OCI-LY7 (cell line): ENCODE results near the gene IL17A.
"Not testable (repeated sequence)": the region's sequence is repeated elsewhere in the genome, so short reads cannot be mapped to it uniquely, and the experiment has no call there.

Experiments
- CTCF ChIP-seq: fragments of 200-600 bp; sonication (generic); conservative IDR thresholded peaks from 2 replicates; pipeline ENCODE4 v1.5.1; 2014; ENCODE audit warnings: mild to moderate bottlenecking, antibody characterized with exemption, low read length, moderate library complexity, mixed read lengths
- EZH2phosphoT487 ChIP-seq: fragments of 200-600 bp; sonication (generic); IDR thresholded peaks from 2 replicates; pipeline ENCODE4 v1.6.1; 2018; ENCODE audit warnings: low read depth, borderline replicate concordance, mild to moderate bottlenecking, mixed run types, antibody characterized with exemption, low read length, moderate library complexity, mixed read lengths

- not testable (repeated sequence) for TF ChIP-seq CTCF, EZH2phosphoT487
These were observed 13.9 kb downstream of the IL17A start for GRCh38 chr6:52200088-52200487.
